HUES64 (cell line): ENCODE results near the gene DCN.

Experiments used
- H3K27ac ChIP-seq: 2 replicates; pipeline ENCODE4 v1.7.0; 2013; ENCODE audit warnings: low read depth, low read length, inconsistent platforms
- H3K27me3 ChIP-seq: 2 replicates; pipeline ENCODE4 v1.6.1; 2013; ENCODE audit warnings: mild to moderate bottlenecking, low read length; ENCODE audit not compliant: insufficient read depth
- H3K36me3 ChIP-seq: 2 replicates; pipeline ENCODE4 v1.6.1; 2013; ENCODE audit warnings: mild to moderate bottlenecking, low read length; ENCODE audit not compliant: insufficient read depth
- H3K4me1 ChIP-seq: 2 replicates; pipeline ENCODE4 v1.6.1; 2013; ENCODE audit warnings: mild to moderate bottlenecking, low read length, moderate library complexity; ENCODE audit not compliant: insufficient read depth
- H3K4me3 ChIP-seq: 2 replicates; pipeline ENCODE4 v1.5.1; 2013; ENCODE audit warnings: mild to moderate bottlenecking, low read length, moderate library complexity
- H3K9ac ChIP-seq: 2 replicates; pipeline ENCODE4 v1.6.1; 2013; ENCODE audit warnings: mild to moderate bottlenecking, low read depth, low read length
- H3K9me3 ChIP-seq: 2 replicates; pipeline ENCODE4 v1.6.1; 2013; ENCODE audit warnings: low read depth, low read length; ENCODE audit not compliant: insufficient read depth
- WGBS: fragments of 150-250, 120-280 bp; methylation state at CpG from one replicate; pipeline ENCODE4 v1.1.7; 2013; ENCODE audit warnings: missing lambda C conversion rate; 5-methylcytosine and 5-hydroxymethylcytosine counted together

DCN gene

GRCh38 chr12:91099341-91099740 is 83.3 kb downstream of the DCN start:
- no peaks in the 10 kb centered on the region for H3K27me3 ChIP-seq
- H3K4me3 ChIP-seq: no peak overlapping the region
- 50% methylated on average over 2 of the region's 2 CpGs for WGBS
- no peaks in the 10 kb centered on the region for H3K4me1 ChIP-seq
- no peak overlapping the region for H3K9ac ChIP-seq
- H3K27ac ChIP-seq: no peak overlapping the region
- no peaks in the 10 kb centered on the region for H3K36me3 ChIP-seq
- no peaks in the 10 kb centered on the region for H3K9me3 ChIP-seq

- Histone ChIP-seq H3K4me3 (no peak overlapping the region), H3K27ac (no peak overlapping the region), H3K27me3 (no peaks in the 10 kb centered on the region), H3K4me1 (no peaks in the 10 kb centered on the region), H3K9ac (no peak overlapping the region), H3K9me3 (no peaks in the 10 kb centered on the region), H3K36me3 (no peaks in the 10 kb centered on the region)
- WGBS: 50% methylated on average over 3 of the region's 3 CpGs
These were observed 83.7 kb downstream of the DCN start for GRCh38 chr12:91098941-91099340.

- H3K9ac ChIP-seq: no peak overlapping the region
These were observed 84.2 kb downstream of the DCN start for GRCh38 chr12:91098461-91098860.

GRCh38 chr12:91094957-91095356 is 87.7 kb downstream of the DCN start:
- Histone ChIP-seq H3K4me1 (no peaks in the 10 kb centered on the region), H3K9ac (no peak overlapping the region), H3K27me3 (no peaks in the 10 kb centered on the region), H3K4me3 (no peak overlapping the region), H3K27ac (no peak overlapping the region), H3K9me3 (0 out of 2 replicates have a peak, but pooled peaks cover 2% of the 10 kb centered on the region), H3K36me3 (no peaks in the 10 kb centered on the region)
- WGBS: 100% methylated on average over 1 of the region's 1 CpG

More at GRCh38 chr12:91098461-91098860, 84.2 kb downstream of the DCN start:
- Histone ChIP-seq H3K27me3 (no peaks in the 10 kb centered on the region), H3K27ac (no peak overlapping the region), H3K36me3 (no peaks in the 10 kb centered on the region), H3K4me1 (no peaks in the 10 kb centered on the region), H3K9me3 (no peaks in the 10 kb centered on the region), H3K4me3 (no peak overlapping the region)

- no peaks in the 10 kb centered on the region for H3K36me3 ChIP-seq
- H3K9ac ChIP-seq: no peak overlapping the region
- no peaks in the 10 kb centered on the region for H3K27me3 ChIP-seq
- no peaks in the 10 kb centered on the region for H3K4me1 ChIP-seq
- no peak overlapping the region for H3K27ac ChIP-seq
- no peak overlapping the region for H3K4me3 ChIP-seq
- H3K9me3 ChIP-seq: peaks cover 10% of the 10 kb centered on the region; the same call in 1 of the 2 replicates
These were observed 88.5 kb downstream of the DCN start for GRCh38 chr12:91094032-91094662.

GRCh38 chr12:91093341-91093740 is 89.3 kb downstream of the DCN start:
- Histone ChIP-seq H3K27me3 (no peaks in the 10 kb centered on the region), H3K27ac (no peak overlapping the region), H3K4me3 (no peak overlapping the region), H3K9me3 (peaks cover 18% of the 10 kb centered on the region), H3K9ac (no peak overlapping the region), H3K4me1 (no peaks in the 10 kb centered on the region), H3K36me3 (no peaks in the 10 kb centered on the region)
- WGBS: 80% methylated on average over 2 of the region's 4 CpGs

GRCh38 chr12:91091916-91092715 is 90.5 kb downstream of the DCN start:
- Histone ChIP-seq H3K4me3 (no peak overlapping the region), H3K9ac (no peak overlapping the region), H3K36me3 (no peaks in the 10 kb centered on the region), H3K27me3 (no peaks in the 10 kb centered on the region), H3K9me3 (peaks cover 19% of the 10 kb centered on the region), H3K4me1 (no peaks in the 10 kb centered on the region), H3K27ac (no peak overlapping the region)
- WGBS: 73% methylated on average over 5 of the region's 6 CpGs
